Fibroblast of lung (primary cell): ENCODE measurements around the gene ZDHHC16. TPM values are rescaled to one million over a fixed set of nuclear protein-coding genes. Genes with fewer than 3 reads are reported as not detected.
"Not testable (repeated sequence)": the region's sequence is repeated elsewhere in the genome, so short reads cannot be mapped to it uniquely, and the experiment has no call there.

Experiments used
- DNase-seq, 2 donors: peaks; one replicate each; pipeline versions ENCODE4 v3.0.0 to v3.0.0-alpha.2; 2010; ENCODE audit warnings: low read depth in 2 of 2
- H2AFZ ChIP-seq: 2 replicates; pipeline ENCODE4 v1.5.1; 2012; ENCODE audit warnings: low read length, control low read depth, inconsistent platforms
- H3K27ac ChIP-seq: 2 replicates; pipeline ENCODE4 v1.5.1; 2011; ENCODE audit warnings: low read length, control low read depth; ENCODE audit not compliant: insufficient read depth
- H3K27me3 ChIP-seq: 2 replicates; pipeline ENCODE4 v1.5.1; 2011; ENCODE audit warnings: mild to moderate bottlenecking, low read length; ENCODE audit not compliant: control insufficient read depth, insufficient read depth
- H3K36me3 ChIP-seq: 2 replicates; pipeline ENCODE4 v1.5.1; 2011; ENCODE audit warnings: low read length; ENCODE audit not compliant: control insufficient read depth, insufficient read depth
- H3K4me1 ChIP-seq: 2 replicates; pipeline ENCODE4 v1.5.1; 2011; ENCODE audit warnings: low read length; ENCODE audit not compliant: control insufficient read depth, insufficient read depth; ENCODE audit errors: extremely low read depth
- H3K4me2 ChIP-seq: 2 replicates; pipeline ENCODE4 v1.5.1; 2011; ENCODE audit warnings: low read length, control low read depth; ENCODE audit not compliant: insufficient read depth; ENCODE audit errors: extremely low read depth
- H3K4me3 ChIP-seq, 4 experiments: fragments of 200-600 bp in 1 of 4; sonication (generic) in 1 of 4; replicated peaks in 1 of 4; 2 replicates each; pipeline ENCODE4 v1.5.1; 2011 to 2016; ENCODE audit warnings: low read length in 4 of 4, low read depth in 3 of 4, mild to moderate bottlenecking in 3 of 4, control low read depth in 2 of 4, inconsistent platforms in 1 of 4, mixed read lengths in 1 of 4; ENCODE audit not compliant: insufficient read depth in 1 of 4; ENCODE audit errors: control extremely low read depth in 1 of 4
- H3K79me2 ChIP-seq: 2 replicates; pipeline ENCODE4 v1.5.1; 2012; ENCODE audit warnings: mild to moderate bottlenecking, low read length, inconsistent platforms; ENCODE audit not compliant: control insufficient read depth, insufficient read depth
- H3K9ac ChIP-seq: 2 replicates; pipeline ENCODE4 v1.5.1; 2011; ENCODE audit warnings: mild to moderate bottlenecking, low read length, control low read depth; ENCODE audit not compliant: insufficient read depth
- H3K9me3 ChIP-seq: 2 replicates; pipeline ENCODE4 v1.5.1; 2012; ENCODE audit warnings: low read depth, low read length; ENCODE audit not compliant: control insufficient read depth, insufficient read depth
- H4K20me1 ChIP-seq: 2 replicates; pipeline ENCODE4 v1.5.1; 2011; ENCODE audit warnings: low read length; ENCODE audit not compliant: control insufficient read depth, insufficient read depth; ENCODE audit errors: extremely low read depth
- EZH2 ChIP-seq: IDR thresholded peaks from 2 replicates; pipeline ENCODE4 v1.5.1; 2012; ENCODE audit warnings: low read length, control low read depth, mild to moderate bottlenecking; ENCODE audit errors: missing control alignments
- polyA plus RNA-seq, 2 donors: library from polyadenylated mRNA; depleted of rRNA in 1 of 2; stranded (reverse) in 1 of 2; unstranded in 1 of 2; fragments of >200 nt; gene quantifications; 2 replicates each; pipeline ENCODE4 v1.2.1, GENCODE V29; 2011 to 2012; ENCODE audit warnings: missing spikeins in 1 of 2
- total RNA-seq: library from RNA; depleted of rRNA; stranded (reverse); fragments of >200 nt; gene quantifications from 2 replicates; pipeline ENCODE4 v1.2.1, GENCODE V29; 2014
- TF ChIP-seq, protein P1 (sequence below), 2 donors: IDR thresholded peaks in 1 of 2; conservative IDR thresholded peaks in 1 of 2; 1 replicate in 1 of 2; 2 replicates in 1 of 2; pipeline ENCODE4 v1.5.1; 2011 to 2012; ENCODE audit warnings: low read length in 2 of 2, control low read depth in 1 of 2, inconsistent platforms in 1 of 2, low read depth in 1 of 2, mild to moderate bottlenecking in 1 of 2

The ZDHHC16 gene
- total and polyA plus RNA-seq, 2 donors (not counting 1 experiment from before 2014, with no cell fraction given) = 39.3 to 60.2 TPM

GRCh38 chr10:97406064-97406463, 39.9 kb upstream of the ZDHHC16 start:
- Histone ChIP-seq H3K4me3 (no peak overlapping the region), H3K4me1 (no peaks in the 10 kb centered on the region), H4K20me1 (no peaks in the 10 kb centered on the region), H3K27me3 (no peaks in the 10 kb centered on the region), H3K9ac (no peak overlapping the region), H3K4me2 (no peak overlapping the region), H3K36me3 (no peaks in the 10 kb centered on the region), H3K79me2 (no peaks in the 10 kb centered on the region), H3K27ac (no peak overlapping the region), H2AFZ (no peak overlapping the region), H3K9me3 (no peaks in the 10 kb centered on the region)
- TF ChIP-seq, protein P1, sequence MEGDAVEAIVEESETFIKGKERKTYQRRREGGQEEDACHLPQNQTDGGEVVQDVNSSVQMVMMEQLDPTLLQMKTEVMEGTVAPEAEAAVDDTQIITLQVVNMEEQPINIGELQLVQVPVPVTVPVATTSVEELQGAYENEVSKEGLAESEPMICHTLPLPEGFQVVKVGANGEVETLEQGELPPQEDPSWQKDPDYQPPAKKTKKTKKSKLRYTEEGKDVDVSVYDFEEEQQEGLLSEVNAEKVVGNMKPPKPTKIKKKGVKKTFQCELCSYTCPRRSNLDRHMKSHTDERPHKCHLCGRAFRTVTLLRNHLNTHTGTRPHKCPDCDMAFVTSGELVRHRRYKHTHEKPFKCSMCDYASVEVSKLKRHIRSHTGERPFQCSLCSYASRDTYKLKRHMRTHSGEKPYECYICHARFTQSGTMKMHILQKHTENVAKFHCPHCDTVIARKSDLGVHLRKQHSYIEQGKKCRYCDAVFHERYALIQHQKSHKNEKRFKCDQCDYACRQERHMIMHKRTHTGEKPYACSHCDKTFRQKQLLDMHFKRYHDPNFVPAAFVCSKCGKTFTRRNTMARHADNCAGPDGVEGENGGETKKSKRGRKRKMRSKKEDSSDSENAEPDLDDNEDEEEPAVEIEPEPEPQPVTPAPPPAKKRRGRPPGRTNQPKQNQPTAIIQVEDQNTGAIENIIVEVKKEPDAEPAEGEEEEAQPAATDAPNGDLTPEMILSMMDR (conservative IDR thresholded peaks at IDR 0.05 in 1 of 2, IDR thresholded peaks at IDR 0.05 in 1 of 2; ENCODE audit: low read depth in 1 of 2, low read length in 2 of 2) = no peak
- no peak for TF ChIP-seq EZH2
- DNase-seq = no peak

DNA sequence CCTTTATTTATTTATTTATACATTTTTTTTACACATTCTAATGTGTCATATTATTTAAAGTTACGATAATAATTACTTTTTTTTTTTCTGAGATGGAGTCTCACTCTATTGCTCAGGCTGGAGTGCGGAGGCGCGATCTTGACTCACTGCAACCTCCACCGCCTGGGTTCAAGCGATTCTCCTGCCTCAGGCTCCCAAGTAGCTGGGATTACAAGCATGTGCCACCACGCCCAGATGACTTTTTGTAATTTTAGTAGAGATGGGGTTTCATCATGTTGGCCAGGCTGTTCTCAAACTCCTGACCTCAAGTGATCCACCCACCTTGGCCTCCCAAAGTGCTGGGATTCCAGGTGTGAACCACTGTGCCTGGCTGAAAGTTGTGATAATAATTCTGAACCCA, 39.5 kb upstream of the ZDHHC16 start:
- not testable (repeated sequence) for DNase-seq, H4K20me1 ChIP-seq, H3K9me3 ChIP-seq, H3K27ac ChIP-seq, H3K36me3 ChIP-seq, H3K79me2 ChIP-seq, H3K9ac ChIP-seq, H3K4me3 ChIP-seq, H3K27me3 ChIP-seq, H3K4me1 ChIP-seq, H3K4me2 ChIP-seq, H2AFZ ChIP-seq

- H3K27me3 ChIP-seq = no peaks in the 10 kb centered on the region
- no peaks in the 10 kb centered on the region for H3K9me3 ChIP-seq
- H3K4me1 ChIP-seq = no peaks in the 10 kb centered on the region
- no peak overlapping the region for H3K4me3 ChIP-seq
- TF ChIP-seq EZH2 = no peak
- TF ChIP-seq, protein P1 (conservative IDR thresholded peaks at IDR 0.05 in 1 of 2, IDR thresholded peaks at IDR 0.05 in 1 of 2; ENCODE audit: low read depth in 1 of 2, low read length in 2 of 2) = peak; percentile 81 to 86
- no peak overlapping the region for H3K27ac ChIP-seq
- H3K9ac ChIP-seq = no peak overlapping the region
- H3K36me3 ChIP-seq = no peaks in the 10 kb centered on the region
- peak overlapping the region; percentile 30 for H3K4me2 ChIP-seq
- peak; percentile 68 to 81 for DNase-seq
- no peaks in the 10 kb centered on the region for H3K79me2 ChIP-seq
- peak overlapping the region; percentile 67 for H2AFZ ChIP-seq
- no peaks in the 10 kb centered on the region for H4K20me1 ChIP-seq
These were observed 38.6 kb upstream of the ZDHHC16 start for GRCh38 chr10:97407211-97407951.
